K562 (cell line): ENCODE data around the gene KIAA0319L. TPM values are rescaled to one million over a fixed set of nuclear protein-coding genes. Genes with fewer than 3 reads are reported as not detected.

ENCODE experiments used
- ATAC-seq: fragments of 200-7000 bp; cut with Tn5 transposase; 3 replicates; pipeline ENCODE4 v1.9.1; 2020; ENCODE audit warnings: moderate library complexity
- BruUV-seq: library from RNA; stranded (reverse); fragments of 400-500 nt; replicated peaks from 2 replicates; lab custom pipeline; 2021; lab: Mats Ljungman, UMichigan
- CTCF ChIA-PET: fragments of 300-600 bp; formaldehyde crosslinking; extraction: SDS; loops from one replicate; lab custom pipeline; 2021; ENCODE audit warnings: low intra/inter-chr PET ratio; lab: Yijun Ruan, JAX
- POLR2A ChIA-PET: fragments of 300-600, 350-650 bp; sonication (Branson Sonifier 250); formaldehyde crosslinking; extraction: SDS; loops from one replicate; lab custom pipeline; 2021; ENCODE audit warnings: antibody characterized with exemption, inconsistent platforms; lab: Yijun Ruan, JAX
- DNase-seq, 4 experiments: peaks; one replicate each; pipeline versions ENCODE4 v3.0.0 to v3.0.0-alpha.2; 2011 to 2018; ENCODE audit warnings: low spot score in 3 of 4, mixed read lengths in 3 of 4; ENCODE audit errors: extremely low read depth in 1 of 4
- FAIRE-seq: peaks from 2 replicates; lab custom pipeline; 2011; peaks lifted over from hg19 to GRCh38; lab: Jason Lieb, UNC
- H2AFZ ChIP-seq: 2 replicates; pipeline ENCODE4 v1.6.0; 2011; ENCODE audit warnings: low read depth, low read length, control low read depth, inconsistent platforms
- H3K27ac ChIP-seq: fragments of 200-600 bp; 3 replicates; pipeline ENCODE4 v1.8.0; 2011; ENCODE audit warnings: low read depth, mild to moderate bottlenecking, control low read depth, inconsistent platforms, low read length, moderate library complexity, mixed read lengths; ENCODE audit errors: extremely low read depth
- H3K27me3 ChIP-seq, 2 experiments: fragments of 300-600 bp in 1 of 2; 2 replicates in 1 of 2; 3 replicates in 1 of 2; pipeline versions ENCODE4 v1.6.0 to v1.8.0; 2011; ENCODE audit warnings: inconsistent platforms in 2 of 2, low read length in 2 of 2, mild to moderate bottlenecking in 1 of 2, mixed read lengths in 1 of 2, moderate library complexity in 1 of 2; ENCODE audit not compliant: control insufficient read depth in 2 of 2, insufficient read depth in 2 of 2
- H3K36me3 ChIP-seq: fragments of 300-600 bp; 3 replicates; pipeline ENCODE4 v1.8.0; 2011; ENCODE audit warnings: mild to moderate bottlenecking, low read length, inconsistent platforms; ENCODE audit not compliant: control insufficient read depth, insufficient read depth
- H3K4me1 ChIP-seq, 2 experiments: fragments of 200-600 bp in 1 of 2; replicated peaks in 1 of 2; 2 replicates in 1 of 2; 3 replicates in 1 of 2; pipeline versions ENCODE4 v1.5.1 to v1.8.0; 2011; ENCODE audit warnings: inconsistent platforms in 2 of 2, low read length in 2 of 2, mild to moderate bottlenecking in 1 of 2, mixed read lengths in 1 of 2, moderate library complexity in 1 of 2; ENCODE audit not compliant: control insufficient read depth in 2 of 2, insufficient read depth in 2 of 2
- H3K4me2 ChIP-seq: 2 replicates; pipeline ENCODE4 v1.6.1; 2011; ENCODE audit warnings: low read length, control low read depth, inconsistent platforms, mixed read lengths; ENCODE audit not compliant: insufficient read depth
- H3K4me3 ChIP-seq: fragments of 200-600 bp; sonication (generic), shearing (Covaris generic); 2 replicates; pipeline ENCODE4 v1.5.1; 2016; ENCODE audit warnings: control low read depth, inconsistent platforms
- H3K79me2 ChIP-seq: fragments of 200-600 bp; 3 replicates; pipeline ENCODE4 v1.8.0; 2011; ENCODE audit warnings: low read length, inconsistent platforms; ENCODE audit not compliant: control insufficient read depth, insufficient read depth
- H3K9ac ChIP-seq, 2 experiments: 2 replicates each; pipeline versions ENCODE4 v1.6.0 to v1.6.1; 2011; ENCODE audit warnings: low read depth in 2 of 2, low read length in 2 of 2, control low read depth in 1 of 2, inconsistent platforms in 1 of 2, mild to moderate bottlenecking in 1 of 2, mixed read lengths in 1 of 2; ENCODE audit not compliant: insufficient read depth in 1 of 2
- H3K9me1 ChIP-seq: one replicate; pipeline ENCODE4 v1.6.0; 2011; ENCODE audit warnings: inconsistent platforms, mild to moderate bottlenecking, low read length, moderate library complexity; ENCODE audit not compliant: control insufficient read depth, insufficient read depth
- H3K9me3 ChIP-seq: replicated peaks from 2 replicates; pipeline ENCODE4 v1.5.1; 2011; ENCODE audit warnings: low read depth, low read length, inconsistent platforms; ENCODE audit not compliant: control insufficient read depth, insufficient read depth
- H4K20me1 ChIP-seq: replicated peaks from 2 replicates; pipeline ENCODE4 v1.6.1; 2011; ENCODE audit warnings: low read length, inconsistent platforms, mixed read lengths; ENCODE audit not compliant: control insufficient read depth, insufficient read depth
- BCOR ChIP-seq: fragments of 450-650 bp; IDR thresholded peaks from 2 replicates; pipeline ENCODE4 v1.6.1; 2016
- KDM1A ChIP-seq, 2 experiments: fragments of 450-650 bp; IDR thresholded peaks; 2 replicates each; pipeline ENCODE4 v1.6.1; 2016; ENCODE audit warnings: mild to moderate bottlenecking in 2 of 2
- MCM2 ChIP-seq: fragments of 450-650 bp; IDR thresholded peaks from 2 replicates; pipeline ENCODE4 v1.6.1; 2017; ENCODE audit warnings: low read depth, mild to moderate bottlenecking
- RBM25 ChIP-seq: fragments of 200-400 bp; formaldehyde crosslinking; IDR thresholded peaks from 2 replicates; pipeline ENCODE4 v1.6.1; 2018; ENCODE audit warnings: low read length, low read depth, moderate library complexity; ENCODE audit not compliant: severe bottlenecking
- SMARCA5 ChIP-seq: fragments of 450-650 bp; IDR thresholded peaks from 2 replicates; pipeline ENCODE4 v1.6.1; 2016
- ZFP36 ChIP-seq: fragments of 150-350 bp; IDR thresholded peaks from 2 replicates; pipeline ENCODE4 v1.6.1; 2018; ENCODE audit warnings: low read length, low read depth; ENCODE audit not compliant: partially characterized antibody
- WGBS: fragments of 100-300 bp; shearing (Covaris generic); methylation state at CpG from one replicate; pipeline ENCODE4 v1.1.6; 2016; ENCODE audit warnings: low coverage, mixed read lengths; ENCODE audit not compliant: insufficient coverage; ENCODE audit errors: missing lambda C conversion rate; 5-methylcytosine and 5-hydroxymethylcytosine counted together
- in situ Hi-C: fragments of 300-500 bp; cut with MboI; formaldehyde crosslinking; loops from 4 replicates; pipeline ENCODE4 v1.15.0; 2018; ENCODE audit warnings: inconsistent platforms, mixed read lengths
- intact Hi-C: fragments of 100-400 bp; cut with micrococcal nuclease; formaldehyde crosslinking; loops from 2 replicates; pipeline ENCODE4 v1.14.2; 2022
- polyA plus RNA-seq, 8 experiments: library from polyadenylated mRNA; depleted of rRNA in 4 of 8; stranded (reverse) in 5 of 8; unstranded in 3 of 8; fragments of >200 nt; fragmentation: Nextera tagmentation in 2 of 8; fragmentation: Illumina TruSeq in 1 of 8; extraction: Ambion mirVana in 2 of 8; extraction: Trizol in 1 of 8; gene quantifications; 2 replicates each; pipeline versions ENCODE4 v1.2.1 to v1.2.3, GENCODE V29; 2011 to 2014; ENCODE audit warnings: inconsistent platforms in 1 of 8, missing spikeins in 1 of 8
- total RNA-seq, 7 experiments: library from RNA; depleted of rRNA in 6 of 7; stranded (reverse); fragments of >200 nt in 6 of 7; fragmentation: Illumina TruSeq in 2 of 7; extraction: Trizol in 2 of 7; gene quantifications; 2 replicates each; pipeline versions ENCODE4 v1.2.1 to v1.2.3, GENCODE V29; 2011 to 2021; ENCODE audit warnings: low replicate concordance in 1 of 7
- TF ChIP-seq, protein P1 (sequence below): sonication (generic); formaldehyde crosslinking; IDR thresholded peaks from 2 replicates; pipeline ENCODE4 v1.8.1; 2023; ENCODE audit warnings: mild to moderate bottlenecking, missing genetic modification reagents
- TF ChIP-seq, protein P2 (sequence below): fragments of 450-650 bp; IDR thresholded peaks from 2 replicates; pipeline ENCODE4 v1.6.1; 2016; ENCODE audit warnings: antibody characterized with exemption

Gene KIAA0319L
- total and polyA plus RNA-seq, 9 of the 15 experiments (the other 6 are each of a cell fraction or from before 2014, with no cell fraction given): 2.4 to 51.7 (median 27.4) TPM

DNA sequence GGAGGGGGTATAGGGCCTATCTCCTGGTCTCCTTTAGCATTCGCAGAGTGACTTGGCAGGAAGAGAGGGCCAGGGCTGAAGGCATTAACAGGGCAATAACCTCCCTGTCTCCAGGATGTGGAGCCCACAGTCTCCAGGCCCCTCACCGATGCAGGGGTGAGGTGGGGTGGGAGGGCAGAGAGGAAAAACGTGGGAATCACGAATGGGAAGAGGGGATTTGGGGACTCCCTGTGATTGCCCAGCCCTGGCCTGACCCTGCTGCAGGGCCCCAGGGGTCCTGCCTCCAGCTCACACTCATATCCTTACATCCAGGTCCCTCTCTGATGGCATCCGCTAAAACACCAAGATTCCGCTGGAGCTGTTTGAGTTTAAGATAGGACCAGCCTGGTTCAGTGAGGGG is 30.5 kb upstream of the KIAA0319L start:
- Histone ChIP-seq H3K4me2 (no peak overlapping the region), H3K27me3 (no peaks in the 10 kb centered on the region), H4K20me1 (no peaks in the 10 kb centered on the region), H3K4me1 (peaks cover 0 to 10% of the 10 kb centered on the region in 2 experiments; a peak in 2 of 5 replicates), H3K9me1 (no peaks in the 10 kb centered on the region), H3K27ac (no peak overlapping the region), H3K9me3 (no peaks in the 10 kb centered on the region), H3K79me2 (no peaks in the 10 kb centered on the region), H3K4me3 (no peak overlapping the region), H2AFZ (no peak overlapping the region), H3K9ac (0 out of 4 replicates have a peak overlapping the region, but pooled peaks of 1 of the 2 experiments have one; percentile 54), H3K36me3 (no peaks in the 10 kb centered on the region)
- DNase-seq (no peak), ATAC-seq (no peak), FAIRE-seq (no peak)
- ChIA-PET CTCF (no interaction called here), POLR2A (interaction anchor here (1.0 kb wide), 1 partner anchor 16 kb away, joined by 5 read pairs; no protein-coding TSS in a partner anchor)
- WGBS: 52% methylated on average over 6 of the region's 6 CpGs
- no peak for TF ChIP-seq MCM2
- TF ChIP-seq, protein P1, sequence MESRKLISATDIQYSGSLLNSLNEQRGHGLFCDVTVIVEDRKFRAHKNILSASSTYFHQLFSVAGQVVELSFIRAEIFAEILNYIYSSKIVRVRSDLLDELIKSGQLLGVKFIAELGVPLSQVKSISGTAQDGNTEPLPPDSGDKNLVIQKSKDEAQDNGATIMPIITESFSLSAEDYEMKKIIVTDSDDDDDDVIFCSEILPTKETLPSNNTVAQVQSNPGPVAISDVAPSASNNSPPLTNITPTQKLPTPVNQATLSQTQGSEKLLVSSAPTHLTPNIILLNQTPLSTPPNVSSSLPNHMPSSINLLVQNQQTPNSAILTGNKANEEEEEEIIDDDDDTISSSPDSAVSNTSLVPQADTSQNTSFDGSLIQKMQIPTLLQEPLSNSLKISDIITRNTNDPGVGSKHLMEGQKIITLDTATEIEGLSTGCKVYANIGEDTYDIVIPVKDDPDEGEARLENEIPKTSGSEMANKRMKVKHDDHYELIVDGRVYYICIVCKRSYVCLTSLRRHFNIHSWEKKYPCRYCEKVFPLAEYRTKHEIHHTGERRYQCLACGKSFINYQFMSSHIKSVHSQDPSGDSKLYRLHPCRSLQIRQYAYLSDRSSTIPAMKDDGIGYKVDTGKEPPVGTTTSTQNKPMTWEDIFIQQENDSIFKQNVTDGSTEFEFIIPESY: peak; percentile 58; the same call in 1 of the 2 replicates
- in situ Hi-C loops (no loop called here), intact Hi-C loops (no loop called here)
- no TSS peak for BruUV-seq

DNA sequence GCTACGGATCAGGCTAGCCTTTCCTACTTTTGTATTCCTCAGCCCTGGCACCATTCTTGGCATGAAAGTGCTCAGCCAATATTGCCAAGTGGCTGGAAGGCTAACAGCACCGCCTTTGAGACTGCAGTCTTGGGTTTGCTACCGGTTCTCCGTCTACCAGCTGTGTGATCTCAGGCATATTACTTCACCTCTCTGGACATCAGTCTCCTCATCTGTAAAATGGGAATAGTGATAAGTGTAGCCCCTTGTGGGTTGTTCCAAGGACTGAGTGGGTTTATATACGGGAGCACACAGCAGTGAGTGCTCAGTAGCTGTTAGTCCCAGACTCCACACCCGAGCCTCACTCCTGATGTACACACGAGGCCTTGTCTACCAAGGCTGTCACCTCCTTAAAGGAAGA is 29.6 kb upstream of the KIAA0319L start:
- peak in 1 of 2 experiments; percentile 32; a peak in 1 of 4 replicates for TF ChIP-seq KDM1A (IDR thresholded peaks at IDR 0.05)
- TF ChIP-seq, protein P2, sequence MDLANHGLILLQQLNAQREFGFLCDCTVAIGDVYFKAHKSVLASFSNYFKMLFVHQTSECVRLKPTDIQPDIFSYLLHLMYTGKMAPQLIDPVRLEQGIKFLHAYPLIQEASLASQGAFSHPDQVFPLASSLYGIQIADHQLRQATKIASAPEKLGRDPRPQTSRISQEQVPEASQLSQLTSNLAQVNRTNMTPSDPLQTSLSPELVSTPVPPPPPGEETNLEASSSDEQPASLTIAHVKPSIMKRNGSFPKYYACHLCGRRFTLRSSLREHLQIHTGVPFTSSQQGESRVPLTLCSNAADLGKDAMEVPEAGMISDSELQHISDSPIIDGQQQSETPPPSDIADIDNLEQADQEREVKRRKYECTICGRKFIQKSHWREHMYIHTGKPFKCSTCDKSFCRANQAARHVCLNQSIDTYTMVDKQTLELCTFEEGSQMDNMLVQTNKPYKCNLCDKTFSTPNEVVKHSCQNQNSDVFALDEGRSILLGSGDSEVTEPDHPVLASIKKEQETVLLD: no peak
- peak; percentile 83 for TF ChIP-seq RBM25
- TF ChIP-seq BCOR: peak; percentile 70
- TF ChIP-seq ZFP36: peak; percentile 6
- peak; percentile 67; the same call in 1 of the 2 replicates for TF ChIP-seq SMARCA5
- TF ChIP-seq, all 486 proteins: peak for 5
- intact Hi-C loops: no loop called here

More for the DNA sequence above, 29.6 kb upstream of the KIAA0319L start:
- FAIRE-seq: no peak
- no TSS peak for BruUV-seq
- in situ Hi-C loops: no loop called here
- H3K4me1 ChIP-seq: peaks cover 0 to 10% of the 10 kb centered on the region in 2 experiments; a peak in 2 of 5 replicates
- H4K20me1 ChIP-seq: no peaks in the 10 kb centered on the region
- H3K27ac ChIP-seq: no peak overlapping the region
- WGBS: 21% methylated on average over 7 of the region's 7 CpGs
- no peaks in the 10 kb centered on the region for H3K9me3 ChIP-seq
- no peak overlapping the region for H3K9ac ChIP-seq
- CTCF ChIA-PET: no interaction called here
- H3K4me3 ChIP-seq: no peak overlapping the region
- no peaks in the 10 kb centered on the region for H3K36me3 ChIP-seq
- no peak for DNase-seq
- POLR2A ChIA-PET: interaction anchor here (2.0 kb wide), 1 partner anchor 13 kb away, joined by 7 read pairs; no protein-coding TSS in a partner anchor
- H2AFZ ChIP-seq: no peak overlapping the region
- no peaks in the 10 kb centered on the region for H3K27me3 ChIP-seq
- no peaks in the 10 kb centered on the region for H3K9me1 ChIP-seq
- ATAC-seq: no peak
- H3K79me2 ChIP-seq: no peaks in the 10 kb centered on the region
- no peak overlapping the region for H3K4me2 ChIP-seq
